GM20000 (cell line): ENCODE results near the gene SMURF1.

ENCODE experiments used
- DNase-seq: peaks from one replicate; pipeline ENCODE4 v3.0.0; 2012; ENCODE audit warnings: low spot score
- TF ChIP-seq, protein P1 (sequence below): IDR thresholded peaks from 2 replicates; pipeline ENCODE4 v1.5.1; 2012; ENCODE audit warnings: mild to moderate bottlenecking, control low read depth; ENCODE audit errors: extremely low read depth, missing control alignments

SMURF1 gene

DNA sequence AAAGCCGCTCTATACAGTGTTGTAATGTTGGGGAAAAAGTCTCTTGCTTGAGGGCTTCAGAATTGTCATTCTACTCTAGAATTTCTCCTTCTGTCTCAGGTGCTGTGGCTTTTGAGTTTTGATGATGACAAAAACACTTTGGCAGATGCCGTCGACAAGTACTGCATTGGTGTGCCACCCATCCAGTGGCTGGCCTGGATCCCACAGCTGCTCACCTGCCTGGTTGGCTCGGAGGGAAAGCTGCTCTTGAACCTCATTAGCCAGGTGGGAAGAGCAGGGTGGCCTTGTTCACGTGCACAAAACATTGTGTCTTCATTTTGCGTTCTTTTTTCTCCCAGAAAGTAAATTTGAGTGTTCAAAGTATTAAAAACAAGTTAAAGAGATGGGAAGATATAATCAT lies 153.6 kb downstream of the SMURF1 start:
- no peak for DNase-seq
- TF ChIP-seq, protein P1, sequence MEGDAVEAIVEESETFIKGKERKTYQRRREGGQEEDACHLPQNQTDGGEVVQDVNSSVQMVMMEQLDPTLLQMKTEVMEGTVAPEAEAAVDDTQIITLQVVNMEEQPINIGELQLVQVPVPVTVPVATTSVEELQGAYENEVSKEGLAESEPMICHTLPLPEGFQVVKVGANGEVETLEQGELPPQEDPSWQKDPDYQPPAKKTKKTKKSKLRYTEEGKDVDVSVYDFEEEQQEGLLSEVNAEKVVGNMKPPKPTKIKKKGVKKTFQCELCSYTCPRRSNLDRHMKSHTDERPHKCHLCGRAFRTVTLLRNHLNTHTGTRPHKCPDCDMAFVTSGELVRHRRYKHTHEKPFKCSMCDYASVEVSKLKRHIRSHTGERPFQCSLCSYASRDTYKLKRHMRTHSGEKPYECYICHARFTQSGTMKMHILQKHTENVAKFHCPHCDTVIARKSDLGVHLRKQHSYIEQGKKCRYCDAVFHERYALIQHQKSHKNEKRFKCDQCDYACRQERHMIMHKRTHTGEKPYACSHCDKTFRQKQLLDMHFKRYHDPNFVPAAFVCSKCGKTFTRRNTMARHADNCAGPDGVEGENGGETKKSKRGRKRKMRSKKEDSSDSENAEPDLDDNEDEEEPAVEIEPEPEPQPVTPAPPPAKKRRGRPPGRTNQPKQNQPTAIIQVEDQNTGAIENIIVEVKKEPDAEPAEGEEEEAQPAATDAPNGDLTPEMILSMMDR, result no peak

DNA sequence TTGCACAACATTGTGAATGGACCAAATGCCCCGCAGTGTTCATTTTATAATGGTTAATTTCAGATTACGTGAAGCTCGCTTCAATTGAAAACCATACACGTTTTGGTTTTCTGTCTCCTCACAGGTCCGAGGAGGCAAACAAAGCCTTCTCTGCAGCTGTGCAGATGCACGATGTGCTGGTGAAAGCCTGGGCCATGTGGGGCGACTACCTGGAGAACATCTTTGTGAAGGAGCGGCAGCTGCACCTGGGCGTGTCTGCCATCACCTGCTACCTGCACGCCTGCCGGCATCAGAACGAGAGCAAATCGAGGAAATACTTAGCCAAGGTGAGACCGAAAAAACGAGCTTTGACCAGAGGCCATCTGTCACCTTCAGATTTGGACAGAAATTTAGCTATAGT lies 155.3 kb downstream of the SMURF1 start:
- TF ChIP-seq, protein P1, result no peak
- no peak for DNase-seq

DNA sequence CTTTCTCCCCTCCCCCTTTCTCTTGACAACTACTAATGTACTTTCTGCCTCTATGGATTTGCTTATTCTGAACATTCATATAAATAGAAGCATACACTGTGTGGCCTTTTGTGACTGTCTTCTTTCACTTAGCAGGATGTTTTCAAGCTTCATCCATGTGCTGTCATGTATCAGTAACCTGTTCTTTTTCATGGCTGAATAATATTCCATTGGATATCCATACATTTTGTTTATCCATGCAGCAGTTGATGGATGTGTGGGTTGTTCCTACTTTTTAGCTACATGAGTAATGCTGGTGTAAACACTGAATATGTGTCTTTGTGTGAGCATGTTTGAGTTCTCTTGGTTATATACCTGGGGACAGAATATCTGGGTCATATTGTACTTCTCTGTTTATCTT lies 158.0 kb downstream of the SMURF1 start:
- TF ChIP-seq, protein P1, result no peak
- no peak for DNase-seq

DNA sequence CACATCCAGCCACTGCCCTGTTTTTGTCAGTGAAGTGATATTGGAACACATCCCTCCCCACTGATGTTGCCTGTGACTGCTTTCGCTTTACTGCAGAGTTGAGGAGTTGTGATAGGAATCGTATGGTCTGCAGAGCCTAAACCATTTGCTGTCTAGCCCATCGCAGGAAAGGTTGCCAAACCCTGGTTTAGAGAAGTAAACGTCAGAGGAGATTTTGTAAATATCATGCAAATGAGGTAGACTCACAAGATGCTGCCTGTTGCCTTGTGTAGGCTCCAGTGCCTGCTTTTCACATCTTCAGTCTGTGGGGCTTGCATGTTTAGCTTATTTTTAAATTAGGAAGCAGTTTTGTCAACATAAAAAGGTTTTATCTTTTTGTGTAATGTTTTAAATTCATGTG lies 158.5 kb downstream of the SMURF1 start:
- no peak for DNase-seq

DNA sequence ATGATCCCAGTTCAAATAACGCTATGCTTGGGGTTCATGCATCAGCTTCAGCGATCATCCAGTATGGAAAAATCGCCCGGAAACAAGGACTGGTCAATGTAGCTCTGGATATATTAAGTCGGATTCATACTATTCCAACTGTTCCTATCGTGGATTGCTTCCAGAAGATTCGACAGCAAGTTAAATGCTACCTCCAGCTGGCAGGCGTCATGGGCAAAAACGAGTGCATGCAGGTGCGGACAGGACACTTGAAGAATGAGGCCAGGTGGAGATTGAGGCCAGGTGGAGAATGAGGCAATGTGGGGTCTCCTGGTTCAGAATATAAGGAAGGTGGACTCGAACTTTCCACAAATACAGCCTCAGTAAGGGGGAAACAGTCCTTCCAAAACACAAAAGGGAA lies 159.8 kb downstream of the SMURF1 start:
- no peak for DNase-seq
- TF ChIP-seq, protein P1, result no peak

More for the DNA sequence above, 158.5 kb downstream of the SMURF1 start:
- TF ChIP-seq, protein P1, result no peak

DNA sequence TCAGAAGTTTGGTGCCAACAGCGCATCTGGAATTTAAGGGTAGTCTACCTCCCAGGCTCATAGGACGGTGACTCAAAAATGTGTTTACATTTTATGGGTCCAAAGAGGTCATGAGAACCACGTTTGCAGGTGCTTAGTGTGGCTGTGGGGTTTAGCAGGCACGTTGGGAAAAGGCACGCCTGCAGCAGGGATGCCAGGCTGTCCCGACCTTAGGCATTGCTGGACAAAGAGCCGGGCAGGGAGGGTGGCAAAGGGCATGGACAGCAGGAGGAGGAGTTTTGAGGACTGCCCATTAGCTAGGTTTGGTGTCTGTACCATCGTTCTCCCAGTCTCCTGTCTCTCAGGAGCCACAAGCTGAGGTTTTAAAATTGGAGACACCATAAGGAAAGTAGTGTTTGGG lies 161.2 kb downstream of the SMURF1 start:
- TF ChIP-seq, protein P1, result no peak
- DNase-seq, result no peak

DNA sequence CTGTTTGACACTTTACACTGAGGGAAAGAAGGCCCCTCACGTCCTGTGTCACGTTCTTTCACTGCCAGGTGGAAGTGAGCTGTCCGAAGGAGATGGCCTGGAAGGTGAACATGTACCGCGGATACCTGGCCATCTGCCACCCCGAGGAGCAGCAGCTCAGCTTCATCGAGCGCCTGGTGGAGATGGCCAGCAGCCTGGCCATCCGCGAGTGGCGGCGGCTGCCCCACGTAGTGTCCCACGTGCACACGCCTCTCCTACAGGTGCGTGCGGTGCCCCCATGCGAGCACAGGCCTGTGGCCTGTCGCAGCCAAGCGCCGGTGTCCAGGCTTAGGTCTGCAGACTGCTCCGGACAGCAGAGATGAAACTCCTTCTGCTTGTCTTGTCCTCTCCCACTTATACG lies 162.2 kb downstream of the SMURF1 start:
- TF ChIP-seq, protein P1, result no peak
- DNase-seq, result no peak
